Endothelial cell of umbilical vein (primary cell): ENCODE data around the gene ADM5. TPM values are rescaled to one million over a fixed set of nuclear protein-coding genes. Genes with fewer than 3 reads are reported as not detected.

Experiments
- BruUV-seq: library from RNA; stranded (reverse); fragments of 400-500 nt; replicated peaks from 2 replicates; lab custom pipeline; 2021; lab: Mats Ljungman, UMichigan
- CTCF ChIA-PET: fragments of 300-600, 350-600 bp; sonication (Branson Sonifier 250); formaldehyde crosslinking; loops from one replicate; lab custom pipeline; 2021; ENCODE audit warnings: antibody characterized with exemption, inconsistent platforms; lab: Charles Lee
- POLR2A ChIA-PET: fragments of 300-600, 350-600 bp; sonication (Branson Sonifier 250); formaldehyde crosslinking; loops from one replicate; lab custom pipeline; 2021; ENCODE audit warnings: antibody characterized with exemption, inconsistent platforms; lab: Charles Lee
- DNase-seq: peaks from one replicate; pipeline ENCODE4 v3.0.0-alpha.2; 2011; ENCODE audit warnings: low read depth, low spot score
- FAIRE-seq: peaks from 2 replicates; lab custom pipeline; 2011; peaks lifted over from hg19 to GRCh38; lab: Jason Lieb, UNC
- H2AFZ ChIP-seq: 2 replicates; pipeline ENCODE4 v1.6.0; 2012; ENCODE audit warnings: low read depth, low read length, control low read depth, inconsistent platforms
- H3K27ac ChIP-seq: 2 replicates; pipeline ENCODE4 v1.5.1; 2011; ENCODE audit warnings: low read depth, mild to moderate bottlenecking, control low read depth, low read length, moderate library complexity; ENCODE audit not compliant: insufficient read depth
- H3K27me3 ChIP-seq, 2 experiments: 2 replicates each; pipeline versions ENCODE4 v1.6.0 to v1.6.1; 2011; ENCODE audit warnings: low read length in 2 of 2, mixed read lengths in 1 of 2; ENCODE audit not compliant: control insufficient read depth in 2 of 2, insufficient read depth in 2 of 2
- H3K36me3 ChIP-seq, 2 experiments: 2 replicates in 1 of 2; 3 replicates in 1 of 2; pipeline ENCODE4 v1.5.1; 2011; ENCODE audit warnings: low read length in 2 of 2, mild to moderate bottlenecking in 1 of 2, moderate library complexity in 1 of 2; ENCODE audit not compliant: control insufficient read depth in 2 of 2, insufficient read depth in 2 of 2; ENCODE audit errors: extremely low read depth in 1 of 2
- H3K4me1 ChIP-seq: 3 replicates; pipeline ENCODE4 v1.5.1; 2011; ENCODE audit warnings: mild to moderate bottlenecking, low read length; ENCODE audit not compliant: control insufficient read depth, insufficient read depth; ENCODE audit errors: extremely low read depth
- H3K4me2 ChIP-seq: 2 replicates; pipeline ENCODE4 v1.6.1; 2011; ENCODE audit warnings: low read length, control low read depth, mixed read lengths; ENCODE audit not compliant: insufficient read depth
- H3K4me3 ChIP-seq, 3 experiments: fragments of 200-600 bp in 1 of 3; sonication (generic), shearing (Covaris generic) in 1 of 3; replicated peaks in 1 of 3; 2 replicates each; pipeline ENCODE4 v1.5.1; 2011 to 2016; ENCODE audit warnings: control low read depth in 3 of 3, low read length in 3 of 3, mild to moderate bottlenecking in 2 of 3, inconsistent platforms in 1 of 3, low read depth in 1 of 3, moderate library complexity in 1 of 3; ENCODE audit not compliant: insufficient read depth in 1 of 3
- H3K79me2 ChIP-seq: 2 replicates; pipeline ENCODE4 v1.6.0; 2012; ENCODE audit warnings: low read length, inconsistent platforms; ENCODE audit not compliant: control insufficient read depth, insufficient read depth
- H3K9ac ChIP-seq: replicated peaks from 2 replicates; pipeline ENCODE3; 2011; ENCODE audit warnings: low read length, control low read depth; ENCODE audit not compliant: insufficient read depth; ENCODE audit errors: extremely low read depth
- H3K9me1 ChIP-seq: replicated peaks from 3 replicates; pipeline ENCODE4 v1.6.0; 2011; ENCODE audit warnings: mild to moderate bottlenecking, low read length; ENCODE audit not compliant: control insufficient read depth, insufficient read depth; ENCODE audit errors: extremely low read depth
- H3K9me3 ChIP-seq: replicated peaks from 2 replicates; pipeline ENCODE4 v1.5.1; 2012; ENCODE audit warnings: low read length, inconsistent platforms; ENCODE audit not compliant: control insufficient read depth, insufficient read depth
- H4K20me1 ChIP-seq: replicated peaks from 2 replicates; pipeline ENCODE3; 2011; ENCODE audit warnings: mild to moderate bottlenecking, low read length; ENCODE audit not compliant: control insufficient read depth, insufficient read depth; ENCODE audit errors: extremely low read depth
- CTCF ChIP-seq, 2 donors: IDR thresholded peaks; 1 replicate in 1 of 2; 2 replicates in 1 of 2; pipeline ENCODE4 v1.5.1; 2011; ENCODE audit warnings: low read length in 2 of 2, mild to moderate bottlenecking in 2 of 2, moderate library complexity in 2 of 2, control low read depth in 1 of 2, inconsistent platforms in 1 of 2, low read depth in 1 of 2; ENCODE audit not compliant: insufficient read depth in 1 of 2; ENCODE audit errors: extremely low read depth in 1 of 2
- FOS ChIP-seq: IDR thresholded peaks from 2 replicates; pipeline ENCODE4 v1.6.1; 2011; ENCODE audit warnings: mild to moderate bottlenecking, low read length, moderate library complexity, borderline replicate concordance; ENCODE audit not compliant: insufficient read depth
- GATA2 ChIP-seq: IDR thresholded peaks from 2 replicates; pipeline ENCODE4 v1.7.0; 2011; ENCODE audit warnings: low read depth, mild to moderate bottlenecking, moderate library complexity, mixed read lengths, low read length; ENCODE audit not compliant: insufficient read length, insufficient read depth
- MYC ChIP-seq: IDR thresholded peaks from one replicate; pipeline ENCODE4 v1.6.1; 2011; ENCODE audit warnings: mild to moderate bottlenecking, low read depth, low read length
- POLR2A ChIP-seq: IDR thresholded peaks from 2 replicates; pipeline ENCODE4 v1.6.1; 2012; ENCODE audit warnings: low read depth, mild to moderate bottlenecking, control low read depth, low read length
- dilution Hi-C: fragments of 300-500 bp; cut with MboI; formaldehyde crosslinking; loops from one replicate; pipeline ENCODE4 v1.15.0; 2019; ENCODE audit warnings: low sequenced_read_pairs; ENCODE audit not compliant: extremely low pct_ligation_motif_present
- intact Hi-C: fragments of 100-400 bp; cut with micrococcal nuclease; formaldehyde crosslinking; loops from one replicate; pipeline ENCODE4 v1.10.0; 2022
- polyA plus RNA-seq, 4 experiments: library from polyadenylated mRNA; depleted of rRNA in 3 of 4; stranded (reverse) in 3 of 4; unstranded in 1 of 4; fragments of >200 nt; gene quantifications; 2 replicates each; pipeline versions ENCODE4 v1.2.1 to v1.2.3, GENCODE V29; 2011 to 2012; ENCODE audit warnings: missing spikeins in 1 of 4
- total RNA-seq: library from RNA; stranded (reverse); gene quantifications from 2 replicates; pipeline ENCODE4 v1.2.3, GENCODE V29; 2021

Gene ADM5
- total and polyA plus RNA-seq, 2 donors (not counting 3 experiments of a cell fraction or from before 2014, with no cell fraction given): 3.3 to 4.4 TPM

- Histone ChIP-seq H3K27ac (no peak overlapping the region), H3K79me2 (no peaks in the 10 kb centered on the region), H4K20me1 (no peaks in the 10 kb centered on the region), H3K36me3 (peaks cover 2 to 14% of the 10 kb centered on the region in 2 experiments), H3K4me1 (peaks cover 40% of the 10 kb centered on the region), H3K9me1 (no peaks in the 10 kb centered on the region), H2AFZ (peak overlapping the region; percentile 20), H3K9me3 (no peaks in the 10 kb centered on the region), H3K4me2 (peak overlapping the region; percentile 65), H3K4me3 (peak overlapping the region; percentile 12 to 74 (median 56)), H3K9ac (peak overlapping the region; percentile 7), H3K27me3 (no peaks in the 10 kb centered on the region)
- BruUV-seq: no TSS peak
- intact Hi-C loops: loop anchor here (2.0 kb wide), 1 partner anchor 27 kb away; no protein-coding TSS in a partner anchor
- dilution Hi-C loops: no loop called here
- POLR2A ChIA-PET: no interaction called here
- DNase-seq: no peak
- FAIRE-seq: peak; percentile 24
- no peak for TF ChIP-seq CTCF (IDR thresholded peaks at IDR 0.05; ENCODE audit: extremely low read depth in 1 of 2, insufficient read depth in 1 of 2, low read depth in 1 of 2, low read length in 2 of 2)
- TF ChIP-seq MYC: no peak
- no peak for TF ChIP-seq GATA2
- peak; percentile 25 for TF ChIP-seq POLR2A
- TF ChIP-seq FOS: no peak
- CTCF ChIA-PET: interaction anchor here (0.9 to 2.9 kb wide), 4 partner anchors 9 to 110 kb away, joined by 3 to 9 read pairs (median 3); partner anchors contain the start of gene NOSIP
Measured at GRCh38 chr19:49690079-49690655, 773 bp downstream of the ADM5 start.
